GM12865 (cell line): ENCODE results near the gene CENPO.

Source experiments
- DNase-seq: peaks from one replicate; pipeline ENCODE4 v3.0.0; 2010; ENCODE audit warnings: low read depth
- H3K4me3 ChIP-seq: 2 replicates; pipeline ENCODE4 v1.5.1; 2011; ENCODE audit warnings: mild to moderate bottlenecking, low read depth, low read length, control low read depth
- CTCF ChIP-seq: IDR thresholded peaks from 2 replicates; pipeline ENCODE4 v1.5.1; 2011; ENCODE audit warnings: low read length, control low read depth, low read depth, inconsistent platforms; ENCODE audit not compliant: insufficient read depth; ENCODE audit errors: missing control alignments

Gene CENPO

GRCh38 chr2:24754985-24755705 lies 38.1 kb upstream of the CENPO start:
- DNase-seq: no peak
- TF ChIP-seq CTCF: no peak
- H3K4me3 ChIP-seq: no peak overlapping the region

- no peak for DNase-seq
- no peak for TF ChIP-seq CTCF
- H3K4me3 ChIP-seq: no peak overlapping the region
These were observed 36.4 kb upstream of the CENPO start for GRCh38 chr2:24756789-24757188.

DNA sequence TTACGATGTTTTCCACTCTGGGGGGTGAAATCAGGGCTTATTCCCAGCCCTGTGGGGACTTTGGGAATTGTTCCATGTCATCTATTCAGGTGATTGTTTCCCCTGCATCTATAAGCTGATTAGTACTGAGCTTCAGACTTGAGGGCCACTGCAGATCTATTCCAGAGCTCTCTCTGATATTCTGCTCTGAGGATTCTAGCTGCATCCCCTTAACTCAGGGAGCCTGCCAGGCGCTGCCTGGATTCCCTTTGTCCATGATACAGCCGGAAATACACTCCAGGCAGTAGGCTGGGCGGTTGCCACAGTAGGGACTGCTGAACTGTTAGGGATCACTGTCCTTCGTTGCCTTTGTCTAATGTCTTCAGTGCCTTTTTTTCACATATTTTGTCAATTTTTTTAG lies 31.4 kb upstream of the CENPO start:
- no peak overlapping the region for H3K4me3 ChIP-seq
- DNase-seq: no peak
- no peak for TF ChIP-seq CTCF

GRCh38 chr2:24762518-24762917 lies 30.7 kb upstream of the CENPO start:
- DNase-seq: no peak
- no peak for TF ChIP-seq CTCF
- no peak overlapping the region for H3K4me3 ChIP-seq

GRCh38 chr2:24763843-24764242 lies 29.4 kb upstream of the CENPO start:
- DNase-seq: no peak
- H3K4me3 ChIP-seq: no peak overlapping the region
- TF ChIP-seq CTCF: no peak

- TF ChIP-seq CTCF: no peak
- peak; percentile 5 for DNase-seq
- H3K4me3 ChIP-seq: no peak overlapping the region
These were observed 26.6 kb upstream of the CENPO start for GRCh38 chr2:24766609-24767008.

DNA sequence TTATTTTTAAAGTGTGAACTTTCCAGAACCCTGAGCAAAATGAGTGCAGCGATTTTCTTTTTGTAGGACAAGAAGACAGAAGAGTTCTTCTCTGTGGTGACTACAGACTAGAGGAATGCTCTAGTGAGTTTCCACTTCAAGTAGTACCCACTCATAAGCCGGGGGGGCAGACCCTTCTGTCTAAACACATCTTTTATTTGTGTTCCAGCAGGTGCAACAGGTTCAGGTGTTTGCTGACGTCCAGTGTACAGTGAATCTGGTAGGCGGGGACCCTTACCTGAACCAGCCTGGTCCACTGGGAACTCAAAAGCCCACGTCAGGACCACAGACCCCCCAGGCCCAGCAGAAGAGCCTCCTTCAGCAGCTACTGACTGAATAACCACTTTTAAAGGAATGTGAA lies 25.2 kb upstream of the CENPO start:
- TF ChIP-seq CTCF: no peak
- no peak for DNase-seq
- no peak overlapping the region for H3K4me3 ChIP-seq
